GM23248 (cell line): ENCODE results near the gene KRTAP4-11. TPM values are rescaled to one million over a fixed set of nuclear protein-coding genes. Genes with fewer than 3 reads are reported as not detected.
"Not testable (repeated sequence)": the region's sequence is repeated elsewhere in the genome, so short reads cannot be mapped to it uniquely, and the experiment has no call there.

Experiments
- DNase-seq: peaks from one replicate; pipeline ENCODE4 v3.0.0-alpha.2; 2015
- H2AFZ ChIP-seq: fragments of 200-600 bp; sonication (generic); 2 replicates; pipeline ENCODE4 v1.6.1; 2016; ENCODE audit warnings: antibody characterized with exemption
- H3F3A ChIP-seq: fragments of 200-600 bp; sonication (generic); 2 replicates; pipeline ENCODE4 v1.6.1; 2016; ENCODE audit warnings: mild to moderate bottlenecking, antibody characterized with exemption, mixed run types; ENCODE audit not compliant: insufficient read depth
- H3K27ac ChIP-seq: fragments of 200-600 bp; sonication (generic); 2 replicates; pipeline ENCODE4 v1.5.1; 2016; ENCODE audit warnings: mild to moderate bottlenecking
- H3K27me3 ChIP-seq: fragments of 200-600 bp; sonication (generic); replicated peaks from 2 replicates; pipeline ENCODE4 v1.6.1; 2016; ENCODE audit warnings: mild to moderate bottlenecking; ENCODE audit not compliant: insufficient read depth
- H3K36me3 ChIP-seq: fragments of 200-600 bp; sonication (generic); 2 replicates; pipeline ENCODE4 v1.6.1; 2016; ENCODE audit warnings: low read depth, mild to moderate bottlenecking
- H3K4me1 ChIP-seq: fragments of 200-600 bp; sonication (generic); 2 replicates; pipeline ENCODE4 v1.6.1; 2016; ENCODE audit warnings: mild to moderate bottlenecking; ENCODE audit not compliant: insufficient read depth
- H3K4me2 ChIP-seq: fragments of 200-600 bp; sonication (generic); one replicate; pipeline ENCODE4 v1.6.1; 2016; ENCODE audit warnings: mild to moderate bottlenecking; ENCODE audit not compliant: unreplicated experiment
- H3K4me3 ChIP-seq: fragments of 200-600 bp; sonication (generic); 2 replicates; pipeline ENCODE4 v1.5.1; 2016; ENCODE audit warnings: mild to moderate bottlenecking
- H3K79me2 ChIP-seq: fragments of 200-600 bp; sonication (generic); 2 replicates; pipeline ENCODE4 v1.6.1; 2016; ENCODE audit warnings: mild to moderate bottlenecking; ENCODE audit not compliant: insufficient read depth
- H3K9ac ChIP-seq: fragments of 200-600 bp; sonication (generic); 2 replicates; pipeline ENCODE4 v1.6.1; 2016; ENCODE audit warnings: mild to moderate bottlenecking
- H3K9me2 ChIP-seq: fragments of 200-600 bp; sonication (generic); 2 replicates; pipeline ENCODE4 v1.6.1; 2016; ENCODE audit warnings: mixed run types, mild to moderate bottlenecking, moderate library complexity; ENCODE audit not compliant: insufficient read depth
- H3K9me3 ChIP-seq: fragments of 200-600 bp; sonication (generic); one replicate; pipeline ENCODE4 v1.6.1; 2017; ENCODE audit warnings: low read depth
- H4K20me1 ChIP-seq: fragments of 200-600 bp; sonication (generic); 2 replicates; pipeline ENCODE4 v1.6.0; 2016; ENCODE audit not compliant: insufficient read depth
- EZH2 ChIP-seq: fragments of 200-600 bp; sonication (generic); IDR thresholded peaks from 2 replicates; pipeline ENCODE4 v1.6.1; 2018; ENCODE audit warnings: antibody characterized with exemption, mild to moderate bottlenecking; ENCODE audit not compliant: insufficient read depth, poor library complexity, severe bottlenecking
- EZH2phosphoT487 ChIP-seq: fragments of 200-600 bp; sonication (generic); IDR thresholded peaks from 2 replicates; pipeline ENCODE4 v1.6.1; 2018; ENCODE audit warnings: antibody characterized with exemption, moderate library complexity, mild to moderate bottlenecking, low read depth; ENCODE audit not compliant: insufficient read depth
- WGBS, 2 experiments: methylation state at CpG; one replicate each; pipeline ENCODE4 v1.1.6; 2015 to 2017; ENCODE audit warnings: low lambda C conversion rate in 2 of 2, low coverage in 1 of 2; ENCODE audit errors: missing lambda C conversion rate in 2 of 2; 5-methylcytosine and 5-hydroxymethylcytosine counted together
- in situ Hi-C: fragments of 300-500 bp; cut with MboI; formaldehyde crosslinking; loops from 2 replicates; pipeline ENCODE4 v1.15.0; 2020
- polyA plus RNA-seq: library from polyadenylated mRNA; unstranded; fragments of >200 nt; fragmentation: Nextera tagmentation; extraction: Ambion mirVana; gene quantifications from 2 replicates; pipeline ENCODE4 v1.2.1, GENCODE V29; 2016
- total RNA-seq: library from RNA; depleted of rRNA; stranded (reverse); fragments of >200 nt; shearing (Covaris generic); gene quantifications from 2 replicates; pipeline ENCODE4 v1.2.3, GENCODE V29; 2014

KRTAP4-11 gene
- total and polyA plus RNA-seq, 2 experiments from 2014 or later, result 0.29 TPM; not detected in 1

DNA sequence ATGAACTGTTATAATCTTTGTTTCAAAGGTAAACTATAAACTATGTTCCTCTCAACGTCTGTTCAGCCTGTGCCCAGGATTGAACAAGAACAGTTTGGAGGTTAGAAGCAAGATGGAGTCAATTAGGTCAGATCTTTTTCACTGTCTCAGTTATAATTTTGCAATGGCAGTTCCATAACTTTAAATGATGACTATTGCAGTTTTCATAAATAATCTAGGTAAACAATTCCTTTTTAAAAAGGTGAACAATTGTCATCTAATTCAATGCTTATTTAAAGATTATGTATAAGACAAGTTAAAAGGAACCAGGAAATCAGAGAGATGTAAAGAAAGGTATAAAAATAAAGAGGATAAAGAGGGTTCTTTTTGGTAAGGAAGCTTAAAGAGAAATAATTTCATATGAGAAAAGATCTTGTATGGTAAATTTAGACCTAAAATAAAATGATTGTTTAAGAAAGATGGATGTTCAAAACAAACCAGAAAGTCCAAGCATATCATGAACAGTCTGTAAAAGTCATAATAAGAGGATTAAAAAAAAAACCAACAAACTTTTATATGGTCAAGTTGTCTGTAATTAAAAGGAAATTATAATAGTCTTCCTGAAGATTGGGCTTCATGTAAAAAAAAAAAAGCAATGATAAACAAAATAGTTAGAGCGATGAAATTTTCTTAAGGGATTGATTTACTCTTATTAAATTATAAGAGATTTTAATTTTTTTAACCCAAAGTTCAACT lies 6.9 kb downstream of the KRTAP4-11 start:
- no peaks in the 10 kb centered on the region for H3K27me3 ChIP-seq
- H3F3A ChIP-seq, result peaks cover 2% of the 10 kb centered on the region
- H2AFZ ChIP-seq, result no peak overlapping the region
- peak overlapping the region; percentile 28 for H3K9ac ChIP-seq
- no peak overlapping the region for H3K4me2 ChIP-seq
- peaks cover 7% of the 10 kb centered on the region; the same call in 1 of the 2 replicates for H3K36me3 ChIP-seq
- no peaks in the 10 kb centered on the region for H3K79me2 ChIP-seq
- H3K4me3 ChIP-seq, result peak overlapping the region; percentile 18; the same call in 1 of the 2 replicates
- 0 out of 2 replicates have a peak, but pooled peaks cover 5% of the 10 kb centered on the region for H3K9me2 ChIP-seq
- no peak overlapping the region for H3K27ac ChIP-seq
- 60 to 61% methylated on average over 2 of the region's 2 CpGs for WGBS, 2 experiments
- DNase-seq, result no peak
- in situ Hi-C loops, result no loop called here
- H4K20me1 ChIP-seq, result no peaks in the 10 kb centered on the region
- H3K4me1 ChIP-seq, result 0 out of 2 replicates have a peak, but pooled peaks cover 2% of the 10 kb centered on the region
- H3K9me3 ChIP-seq, result no peaks in the 10 kb centered on the region
- no peak for TF ChIP-seq EZH2phosphoT487
- no peak for TF ChIP-seq EZH2

DNA sequence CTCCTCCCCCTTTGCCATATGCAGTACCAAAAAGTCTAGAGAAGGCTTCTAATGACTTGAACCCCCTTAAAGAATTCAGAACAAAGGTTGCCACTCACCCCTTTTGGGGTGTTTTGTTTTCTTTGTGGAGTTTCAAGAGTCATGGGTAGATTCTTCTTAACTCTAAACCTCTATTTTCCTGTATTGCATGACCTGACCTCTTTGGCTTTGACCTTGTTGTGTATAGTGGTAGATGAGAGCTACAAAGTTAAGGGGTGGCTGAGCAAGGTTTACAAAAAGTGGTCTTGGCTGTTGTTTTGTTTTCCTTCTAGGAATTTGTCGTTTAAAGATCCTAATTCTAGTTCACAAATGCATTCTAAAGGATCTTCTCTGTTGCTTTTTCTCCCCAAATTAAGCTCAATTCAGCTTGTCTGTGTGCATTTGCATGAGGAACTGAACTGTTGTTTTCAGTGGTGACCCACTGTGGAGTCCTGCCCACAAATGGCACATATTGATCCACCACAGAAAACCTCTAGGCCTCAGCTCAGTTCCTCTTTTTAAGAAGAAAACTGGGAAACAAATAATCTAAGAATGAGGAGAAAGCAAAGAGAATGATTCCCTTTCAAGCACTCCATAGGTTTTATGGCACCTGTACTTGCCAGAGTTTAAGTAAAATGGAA lies 9.3 kb downstream of the KRTAP4-11 start:
- peak overlapping the region; percentile 31; the same call in 1 of the 2 replicates for H3K4me3 ChIP-seq
- DNase-seq, H3K4me2 ChIP-seq, H3K9me2 ChIP-seq, H3K9ac ChIP-seq, H3K27ac ChIP-seq, H3K9me3 ChIP-seq, H3K27me3 ChIP-seq, H3K36me3 ChIP-seq, in situ Hi-C loops, H2AFZ ChIP-seq, H4K20me1 ChIP-seq, H3K79me2 ChIP-seq: not testable (repeated sequence)
- H3K4me1 ChIP-seq, result peaks cover 22% of the 10 kb centered on the region
- peaks cover 19% of the 10 kb centered on the region for H3F3A ChIP-seq
- 47 to 50% methylated on average over 1 of the region's 1 CpG for WGBS, 2 experiments

DNA sequence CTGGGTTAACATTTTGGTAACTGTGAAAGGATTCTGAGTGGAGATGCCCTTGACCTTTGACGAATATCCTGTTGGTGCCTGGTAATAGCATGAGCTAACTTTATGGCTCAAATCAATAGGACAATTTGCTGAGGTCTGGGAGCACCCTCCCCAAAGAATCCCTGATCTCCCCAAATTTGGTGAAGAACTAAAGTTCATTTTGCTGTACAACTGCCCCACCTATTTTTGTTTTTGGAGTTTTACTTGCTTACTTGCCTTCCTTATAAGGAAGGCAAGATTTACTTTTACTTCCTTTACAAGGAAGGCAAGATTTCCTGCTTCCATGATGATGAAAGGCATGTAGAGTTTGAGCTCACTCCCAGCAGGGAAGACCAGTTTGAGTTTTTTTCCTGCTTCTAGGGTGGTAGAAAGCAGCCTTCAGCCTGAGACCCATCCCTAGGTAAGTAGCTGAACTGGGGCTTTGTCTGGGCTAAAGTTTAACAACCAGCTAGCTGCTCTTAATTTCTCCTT lies 10.2 kb downstream of the KRTAP4-11 start:
- 64 to 67% methylated on average over 1 of the region's 1 CpG for WGBS, 2 experiments
- H3K79me2 ChIP-seq, result no peaks in the 10 kb centered on the region
- peaks cover 27% of the 10 kb centered on the region for H3F3A ChIP-seq
- in situ Hi-C loops, result no loop called here
- peaks cover 7% of the 10 kb centered on the region; the same call in 1 of the 2 replicates for H3K36me3 ChIP-seq
- H2AFZ ChIP-seq, result 0 out of 2 replicates have a peak overlapping the region, but pooled peaks have one; percentile 7
- DNase-seq, result no peak
- H3K4me1 ChIP-seq, result peaks cover 28% of the 10 kb centered on the region
- 0 out of 2 replicates have a peak, but pooled peaks cover 7% of the 10 kb centered on the region for H3K9me2 ChIP-seq
- no peak overlapping the region for H3K27ac ChIP-seq
- no peak overlapping the region for H3K4me2 ChIP-seq
- TF ChIP-seq EZH2 (no peak), EZH2phosphoT487 (no peak)
- H4K20me1 ChIP-seq, result no peaks in the 10 kb centered on the region
- H3K4me3 ChIP-seq, result peak overlapping the region; percentile 31; the same call in 1 of the 2 replicates
- no peaks in the 10 kb centered on the region for H3K27me3 ChIP-seq
- no peak overlapping the region for H3K9ac ChIP-seq
- no peaks in the 10 kb centered on the region for H3K9me3 ChIP-seq

DNA sequence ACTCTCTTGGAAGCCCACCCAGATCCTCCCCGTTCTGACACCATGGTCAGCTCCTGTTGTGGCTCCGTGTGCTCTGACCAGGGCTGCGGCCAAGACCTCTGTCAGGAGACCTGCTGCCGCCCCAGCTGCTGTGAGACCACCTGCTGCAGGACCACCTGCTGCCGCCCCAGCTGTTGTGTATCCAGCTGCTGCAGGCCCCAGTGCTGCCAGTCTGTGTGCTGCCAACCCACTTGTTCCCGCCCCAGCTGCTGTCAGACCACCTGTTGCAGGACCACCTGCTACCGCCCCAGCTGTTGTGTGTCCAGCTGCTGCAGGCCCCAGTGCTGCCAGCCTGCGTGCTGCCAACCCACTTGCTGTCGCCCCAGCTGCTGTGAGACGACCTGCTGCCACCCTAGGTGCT lies 12.8 kb downstream of the KRTAP4-11 start, which contains the start of gene KRTAP4-9:
Gene KRTAP4-9, plus strand, starts transcription at position 43 of the 400 bp plus-strand sequence. Its CDS starts 0 bp downstream, at position 43.
- H4K20me1 ChIP-seq, H3K9me2 ChIP-seq, DNase-seq, H3K79me2 ChIP-seq, H3K27me3 ChIP-seq, H3K36me3 ChIP-seq, H2AFZ ChIP-seq, H3K9me3 ChIP-seq, H3K4me3 ChIP-seq, H3K9ac ChIP-seq, in situ Hi-C loops: not testable (repeated sequence)
- peak within 1 kb of the TSS; percentile 72 for H3K27ac ChIP-seq
- H3K4me2 ChIP-seq, result peak within 1 kb of the TSS; percentile 55
- peaks cover 30% of the 10 kb centered on the region for H3K4me1 ChIP-seq
- H3F3A ChIP-seq, result peaks cover 33% of the 10 kb centered on the region
- WGBS, 2 experiments, result 74 to 79% methylated on average over 9 to 10 of the region's 10 CpGs

DNA sequence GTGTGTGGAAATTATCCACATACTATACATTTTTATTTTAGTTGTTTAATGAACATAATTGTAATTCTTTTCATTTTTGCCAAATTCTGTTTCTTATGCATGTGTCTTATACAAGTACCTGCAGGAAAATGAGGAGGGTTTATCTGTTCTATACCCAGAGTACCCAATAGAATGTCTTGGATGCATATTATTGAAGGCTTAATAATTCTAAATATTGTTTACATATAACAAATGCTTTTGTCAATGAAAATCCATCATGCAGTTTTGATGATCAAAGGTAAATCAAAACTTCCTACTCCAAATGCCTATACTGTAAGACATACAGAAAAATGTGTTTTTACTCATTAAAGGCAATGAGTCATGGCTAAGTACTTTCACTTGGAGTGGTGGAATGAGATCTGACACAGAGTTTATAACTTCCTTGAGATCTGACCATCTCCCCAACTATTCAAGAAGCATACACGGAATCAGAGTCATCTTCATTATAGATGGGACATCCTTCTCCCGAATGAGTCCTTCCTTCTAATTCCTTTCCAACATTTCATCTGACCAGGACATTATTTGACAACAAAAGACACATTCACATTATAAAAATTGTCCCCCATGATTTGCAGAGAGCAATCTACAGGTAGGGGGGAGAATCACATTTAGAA lies 13.7 kb downstream of the KRTAP4-11 start:
- Histone ChIP-seq H3K27ac (peak overlapping the region; percentile 72), H3F3A (peaks cover 42% of the 10 kb centered on the region), H3K4me2 (peak overlapping the region; percentile 55), H3K4me1 (peaks cover 37% of the 10 kb centered on the region)
- H3K36me3 ChIP-seq, H3K9ac ChIP-seq, H3K9me2 ChIP-seq, H3K27me3 ChIP-seq, in situ Hi-C loops, H3K4me3 ChIP-seq, H4K20me1 ChIP-seq, H3K9me3 ChIP-seq, H3K79me2 ChIP-seq, H2AFZ ChIP-seq: not testable (repeated sequence)
- WGBS, 2 experiments, result 0% methylated on average over 2 of the region's 2 CpGs
- peak; percentile 74 for DNase-seq
